Neuronal stem cell (in vitro differentiated cells): Measurements from ENCODE around the gene CH25H.

Experiments
- DNase-seq: peaks from one replicate; pipeline ENCODE4 v3.0.0-alpha.2; 2013; ENCODE audit warnings: low spot score
- H2AFZ ChIP-seq: one replicate; pipeline ENCODE4 v1.6.1; 2013; ENCODE audit warnings: mild to moderate bottlenecking, low read length, inconsistent platforms
- H2AK5ac ChIP-seq: 2 replicates; pipeline ENCODE4 v1.6.1; 2013; ENCODE audit warnings: low read depth, mild to moderate bottlenecking, inconsistent platforms, low read length, moderate library complexity, mixed read lengths
- H2BK120ac ChIP-seq: 2 replicates; pipeline ENCODE4 v1.6.1; 2013; ENCODE audit warnings: low read depth, mild to moderate bottlenecking, inconsistent platforms, low read length, moderate library complexity, mixed read lengths
- H2BK12ac ChIP-seq: one replicate; pipeline ENCODE4 v1.6.1; 2013; ENCODE audit warnings: low read length, inconsistent platforms
- H2BK15ac ChIP-seq: 2 replicates; pipeline ENCODE4 v1.6.1; 2013; ENCODE audit warnings: mild to moderate bottlenecking, low read length, inconsistent platforms, mixed read lengths
- H2BK5ac ChIP-seq: one replicate; pipeline ENCODE4 v1.6.1; 2013; ENCODE audit warnings: inconsistent platforms, mild to moderate bottlenecking, low read length, moderate library complexity
- H3K14ac ChIP-seq: one replicate; pipeline ENCODE4 v1.6.1; 2013; ENCODE audit warnings: low read length, inconsistent platforms
- H3K18ac ChIP-seq: 2 replicates; pipeline ENCODE4 v1.6.1; 2013; ENCODE audit warnings: low read length, inconsistent platforms
- H3K23ac ChIP-seq: 2 replicates; pipeline ENCODE4 v1.6.1; 2013; ENCODE audit warnings: low read depth, mild to moderate bottlenecking, mixed read lengths, low read length, inconsistent platforms; ENCODE audit not compliant: poor library complexity
- H3K27ac ChIP-seq: replicated peaks from 3 replicates; pipeline ENCODE4 v1.5.1; 2013; ENCODE audit warnings: low read length, inconsistent platforms
- H3K27me3 ChIP-seq, 3 experiments: 2 replicates each; pipeline ENCODE4 v1.6.1; 2013; ENCODE audit warnings: low read length in 3 of 3, mild to moderate bottlenecking in 2 of 3, inconsistent platforms in 1 of 3, low read depth in 1 of 3, mixed read lengths in 1 of 3, moderate library complexity in 1 of 3; ENCODE audit not compliant: control insufficient read depth in 3 of 3, insufficient read depth in 3 of 3
- H3K36me3 ChIP-seq, 2 donors: replicated peaks in 1 of 2; 2 replicates each; pipeline ENCODE4 v1.6.1; 2013; ENCODE audit warnings: low read length in 2 of 2; ENCODE audit not compliant: control insufficient read depth in 2 of 2, insufficient read depth in 2 of 2
- H3K4ac ChIP-seq: 2 replicates; pipeline ENCODE4 v1.6.1; 2013; ENCODE audit warnings: inconsistent platforms, mild to moderate bottlenecking, low read length, moderate library complexity
- H3K4me1 ChIP-seq, 2 donors: 1 replicate in 1 of 2; 2 replicates in 1 of 2; pipeline ENCODE4 v1.6.1; 2013; ENCODE audit warnings: low read length in 2 of 2, low read depth in 1 of 2; ENCODE audit not compliant: control insufficient read depth in 2 of 2, insufficient read depth in 1 of 2
- H3K4me2 ChIP-seq: one replicate; pipeline ENCODE4 v1.6.1; 2013; ENCODE audit warnings: mild to moderate bottlenecking, low read length, inconsistent platforms; ENCODE audit not compliant: insufficient read depth, poor library complexity, severe bottlenecking
- H3K4me3 ChIP-seq, 2 donors: 2 replicates each; pipeline ENCODE4 v1.5.1; 2013; ENCODE audit warnings: low read length in 2 of 2, mild to moderate bottlenecking in 2 of 2, inconsistent platforms in 1 of 2, moderate library complexity in 1 of 2
- H3K79me1 ChIP-seq: one replicate; pipeline ENCODE4 v1.6.1; 2013; ENCODE audit warnings: low read depth, mild to moderate bottlenecking, inconsistent platforms, low read length, moderate library complexity
- H3K9ac ChIP-seq: one replicate; pipeline ENCODE4 v1.6.1; 2013; ENCODE audit warnings: mild to moderate bottlenecking, low read depth, low read length, inconsistent platforms; ENCODE audit not compliant: poor library complexity
- H3K9me3 ChIP-seq, 2 donors: replicated peaks in 1 of 2; 2 replicates each; pipeline versions ENCODE3 to v1.6.1; 2013; ENCODE audit warnings: low read length in 2 of 2, mild to moderate bottlenecking in 2 of 2, inconsistent platforms in 1 of 2, low read depth in 1 of 2, mixed read lengths in 1 of 2, moderate library complexity in 1 of 2; ENCODE audit not compliant: control insufficient read depth in 2 of 2, insufficient read depth in 1 of 2
- H4K8ac ChIP-seq: one replicate; pipeline ENCODE4 v1.6.1; 2013; ENCODE audit warnings: low read depth, mild to moderate bottlenecking, inconsistent platforms, low read length, moderate library complexity
- H4K91ac ChIP-seq: one replicate; pipeline ENCODE4 v1.6.1; 2013; ENCODE audit warnings: low read length, low read depth, mild to moderate bottlenecking, inconsistent platforms; ENCODE audit not compliant: poor library complexity
- WGBS, 2 donors: extraction: QIAGEN DNeasy Blood & Tissue Kit; methylation state at CpG; one replicate each; pipeline ENCODE4 v1.1.7; 2013; ENCODE audit warnings: missing lambda C conversion rate in 2 of 2, mixed read lengths in 1 of 2; ENCODE audit not compliant: insufficient read length in 2 of 2, insufficient replicate concordance in 1 of 2; ENCODE audit errors: extremely low coverage in 2 of 2; 5-methylcytosine and 5-hydroxymethylcytosine counted together

The CH25H gene

DNA sequence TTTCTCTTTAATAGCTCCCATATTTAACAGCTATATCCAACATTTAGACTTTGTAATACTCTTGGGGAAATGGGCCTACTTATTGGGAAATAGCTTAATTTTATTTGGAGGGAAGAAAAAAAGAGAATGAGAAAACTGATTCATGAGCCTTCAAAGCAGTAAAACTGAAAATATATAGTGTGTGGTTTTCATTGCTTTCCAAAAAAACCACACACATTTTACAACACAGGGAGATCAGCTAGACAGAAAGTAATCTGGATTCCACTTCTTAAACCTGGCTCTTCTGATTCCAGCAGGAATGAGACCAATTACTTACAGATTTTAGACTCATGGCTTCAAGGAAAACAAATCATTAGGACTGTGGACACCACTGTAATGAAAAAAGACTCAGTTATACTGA lies 48.7 kb downstream of the CH25H start:
- Histone ChIP-seq H4K91ac (no peak overlapping the region), H3K27ac (no peak overlapping the region), H4K8ac (no peak overlapping the region), H2BK12ac (no peak overlapping the region), H3K4me3 (no peak overlapping the region), H2AFZ (no peak overlapping the region), H3K4me1 (no peaks in the 10 kb centered on the region), H3K23ac (no peak overlapping the region), H3K9ac (no peak overlapping the region), H3K79me1 (no peaks in the 10 kb centered on the region), H3K4ac (no peak overlapping the region), H3K18ac (no peak overlapping the region), H3K4me2 (no peak overlapping the region), H2AK5ac (no peak overlapping the region), H3K36me3 (no peaks in the 10 kb centered on the region), H2BK15ac (no peak overlapping the region), H2BK120ac (no peak overlapping the region), H3K9me3 (no peaks in the 10 kb centered on the region), H3K14ac (no peak overlapping the region), H3K27me3 (no peaks in the 10 kb centered on the region), H2BK5ac (no peak overlapping the region)
- no peak for DNase-seq

DNA sequence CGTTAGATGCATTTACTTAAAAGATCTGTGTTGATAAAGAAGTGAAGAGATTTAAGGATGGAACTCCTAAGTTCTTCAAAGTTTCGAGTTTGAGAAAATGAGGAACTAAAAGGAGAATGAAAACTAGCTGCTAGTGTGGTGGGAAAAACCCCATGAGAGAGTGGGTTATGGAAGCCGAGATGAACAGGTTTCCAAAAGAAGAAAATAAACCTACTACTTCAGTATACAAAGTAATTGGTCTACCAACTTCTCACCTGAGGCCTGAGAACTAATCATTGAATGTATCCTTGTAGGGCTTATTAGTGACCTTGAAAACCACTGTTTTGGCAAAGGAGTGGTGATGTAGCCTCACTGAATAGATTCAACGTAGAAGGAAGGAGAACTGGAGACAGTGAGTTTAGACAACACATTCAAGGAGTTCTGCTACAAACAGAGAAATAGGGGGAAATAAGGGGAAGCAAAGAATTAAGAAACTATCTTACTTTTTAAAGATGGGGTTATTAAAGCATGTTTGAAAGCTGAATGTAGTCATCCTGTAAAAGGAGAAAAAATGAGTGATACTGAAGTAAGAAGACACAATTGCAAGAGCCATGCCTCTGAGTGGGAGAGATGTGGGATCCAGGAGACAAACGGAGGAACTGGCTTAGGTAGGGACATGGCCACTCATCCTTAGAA lies 50.8 kb downstream of the CH25H start:
- Histone ChIP-seq H3K18ac (no peak overlapping the region), H3K4ac (no peak overlapping the region), H3K27ac (no peak overlapping the region), H3K36me3 (no peaks in the 10 kb centered on the region), H3K9ac (no peak overlapping the region), H3K14ac (no peak overlapping the region), H4K8ac (no peak overlapping the region), H2BK12ac (no peak overlapping the region), H3K23ac (no peak overlapping the region), H2BK15ac (no peak overlapping the region), H4K91ac (no peak overlapping the region), H2BK120ac (no peak overlapping the region), H2AK5ac (no peak overlapping the region), H3K9me3 (no peaks in the 10 kb centered on the region), H2AFZ (no peak overlapping the region), H3K27me3 (no peaks in the 10 kb centered on the region), H3K4me1 (no peaks in the 10 kb centered on the region), H3K4me3 (no peak overlapping the region), H2BK5ac (no peak overlapping the region), H3K79me1 (no peaks in the 10 kb centered on the region), H3K4me2 (no peak overlapping the region)
- WGBS, 2 donors: no CpG with 5 or more reads among the region's 5 CpGs
- no peak for DNase-seq
